ENCODE results near the gene ZFP36L2. TPM values are rescaled to one million over a fixed set of nuclear protein-coding genes. Genes with fewer than 3 reads are reported as not detected.
A peak's percentile ranks its signal among the peaks of the same experiment; 100 is the strongest.

Gene ZFP36L2
- total and polyA plus RNA-seq, 9 of the 15 experiments (the other 6 are each of a cell fraction or from before 2014, with no cell fraction given) = 4.1 to 60.6 (median 20.3) TPM

DNA sequence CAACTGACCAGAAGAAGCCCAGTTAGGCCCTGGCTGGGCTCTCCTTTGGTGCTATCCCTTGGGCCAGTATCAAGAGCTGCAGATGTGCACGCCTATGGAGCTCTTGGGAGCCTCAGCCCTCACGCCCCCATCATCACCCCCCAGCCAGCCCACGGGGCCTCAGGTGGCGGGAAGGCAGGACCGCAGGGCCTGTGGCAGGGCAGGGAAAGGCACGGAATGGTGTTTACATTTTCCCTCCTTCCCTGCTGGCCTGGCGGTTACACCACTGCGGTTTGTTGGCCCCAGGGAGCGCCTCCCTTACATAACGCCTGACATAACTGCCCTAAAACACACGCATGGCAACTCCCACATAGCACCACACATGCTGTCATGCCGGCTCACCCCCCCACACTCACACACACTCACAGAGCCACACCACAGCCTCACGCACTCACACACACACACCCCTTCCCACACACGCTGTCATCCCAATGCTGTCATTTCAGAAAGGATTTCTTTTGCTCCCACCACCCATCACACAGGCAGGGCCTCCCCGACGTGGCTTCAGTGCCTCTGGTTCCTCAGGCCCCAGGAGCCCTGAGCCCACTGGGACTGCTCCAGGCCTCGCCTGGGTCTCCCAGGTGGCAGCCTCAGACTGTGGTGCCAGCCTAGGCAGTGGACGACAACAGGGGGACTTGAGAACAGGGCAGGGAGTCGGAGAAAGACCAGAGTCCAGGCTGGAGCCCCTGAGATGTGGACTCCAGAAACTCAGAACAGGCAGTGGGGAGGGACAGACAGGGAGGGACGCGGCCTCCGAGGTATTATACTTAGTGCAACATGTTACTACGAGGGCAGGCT, 15.7 kb downstream of the ZFP36L2 start (continued):
- TF ChIP-seq, protein P1, sequence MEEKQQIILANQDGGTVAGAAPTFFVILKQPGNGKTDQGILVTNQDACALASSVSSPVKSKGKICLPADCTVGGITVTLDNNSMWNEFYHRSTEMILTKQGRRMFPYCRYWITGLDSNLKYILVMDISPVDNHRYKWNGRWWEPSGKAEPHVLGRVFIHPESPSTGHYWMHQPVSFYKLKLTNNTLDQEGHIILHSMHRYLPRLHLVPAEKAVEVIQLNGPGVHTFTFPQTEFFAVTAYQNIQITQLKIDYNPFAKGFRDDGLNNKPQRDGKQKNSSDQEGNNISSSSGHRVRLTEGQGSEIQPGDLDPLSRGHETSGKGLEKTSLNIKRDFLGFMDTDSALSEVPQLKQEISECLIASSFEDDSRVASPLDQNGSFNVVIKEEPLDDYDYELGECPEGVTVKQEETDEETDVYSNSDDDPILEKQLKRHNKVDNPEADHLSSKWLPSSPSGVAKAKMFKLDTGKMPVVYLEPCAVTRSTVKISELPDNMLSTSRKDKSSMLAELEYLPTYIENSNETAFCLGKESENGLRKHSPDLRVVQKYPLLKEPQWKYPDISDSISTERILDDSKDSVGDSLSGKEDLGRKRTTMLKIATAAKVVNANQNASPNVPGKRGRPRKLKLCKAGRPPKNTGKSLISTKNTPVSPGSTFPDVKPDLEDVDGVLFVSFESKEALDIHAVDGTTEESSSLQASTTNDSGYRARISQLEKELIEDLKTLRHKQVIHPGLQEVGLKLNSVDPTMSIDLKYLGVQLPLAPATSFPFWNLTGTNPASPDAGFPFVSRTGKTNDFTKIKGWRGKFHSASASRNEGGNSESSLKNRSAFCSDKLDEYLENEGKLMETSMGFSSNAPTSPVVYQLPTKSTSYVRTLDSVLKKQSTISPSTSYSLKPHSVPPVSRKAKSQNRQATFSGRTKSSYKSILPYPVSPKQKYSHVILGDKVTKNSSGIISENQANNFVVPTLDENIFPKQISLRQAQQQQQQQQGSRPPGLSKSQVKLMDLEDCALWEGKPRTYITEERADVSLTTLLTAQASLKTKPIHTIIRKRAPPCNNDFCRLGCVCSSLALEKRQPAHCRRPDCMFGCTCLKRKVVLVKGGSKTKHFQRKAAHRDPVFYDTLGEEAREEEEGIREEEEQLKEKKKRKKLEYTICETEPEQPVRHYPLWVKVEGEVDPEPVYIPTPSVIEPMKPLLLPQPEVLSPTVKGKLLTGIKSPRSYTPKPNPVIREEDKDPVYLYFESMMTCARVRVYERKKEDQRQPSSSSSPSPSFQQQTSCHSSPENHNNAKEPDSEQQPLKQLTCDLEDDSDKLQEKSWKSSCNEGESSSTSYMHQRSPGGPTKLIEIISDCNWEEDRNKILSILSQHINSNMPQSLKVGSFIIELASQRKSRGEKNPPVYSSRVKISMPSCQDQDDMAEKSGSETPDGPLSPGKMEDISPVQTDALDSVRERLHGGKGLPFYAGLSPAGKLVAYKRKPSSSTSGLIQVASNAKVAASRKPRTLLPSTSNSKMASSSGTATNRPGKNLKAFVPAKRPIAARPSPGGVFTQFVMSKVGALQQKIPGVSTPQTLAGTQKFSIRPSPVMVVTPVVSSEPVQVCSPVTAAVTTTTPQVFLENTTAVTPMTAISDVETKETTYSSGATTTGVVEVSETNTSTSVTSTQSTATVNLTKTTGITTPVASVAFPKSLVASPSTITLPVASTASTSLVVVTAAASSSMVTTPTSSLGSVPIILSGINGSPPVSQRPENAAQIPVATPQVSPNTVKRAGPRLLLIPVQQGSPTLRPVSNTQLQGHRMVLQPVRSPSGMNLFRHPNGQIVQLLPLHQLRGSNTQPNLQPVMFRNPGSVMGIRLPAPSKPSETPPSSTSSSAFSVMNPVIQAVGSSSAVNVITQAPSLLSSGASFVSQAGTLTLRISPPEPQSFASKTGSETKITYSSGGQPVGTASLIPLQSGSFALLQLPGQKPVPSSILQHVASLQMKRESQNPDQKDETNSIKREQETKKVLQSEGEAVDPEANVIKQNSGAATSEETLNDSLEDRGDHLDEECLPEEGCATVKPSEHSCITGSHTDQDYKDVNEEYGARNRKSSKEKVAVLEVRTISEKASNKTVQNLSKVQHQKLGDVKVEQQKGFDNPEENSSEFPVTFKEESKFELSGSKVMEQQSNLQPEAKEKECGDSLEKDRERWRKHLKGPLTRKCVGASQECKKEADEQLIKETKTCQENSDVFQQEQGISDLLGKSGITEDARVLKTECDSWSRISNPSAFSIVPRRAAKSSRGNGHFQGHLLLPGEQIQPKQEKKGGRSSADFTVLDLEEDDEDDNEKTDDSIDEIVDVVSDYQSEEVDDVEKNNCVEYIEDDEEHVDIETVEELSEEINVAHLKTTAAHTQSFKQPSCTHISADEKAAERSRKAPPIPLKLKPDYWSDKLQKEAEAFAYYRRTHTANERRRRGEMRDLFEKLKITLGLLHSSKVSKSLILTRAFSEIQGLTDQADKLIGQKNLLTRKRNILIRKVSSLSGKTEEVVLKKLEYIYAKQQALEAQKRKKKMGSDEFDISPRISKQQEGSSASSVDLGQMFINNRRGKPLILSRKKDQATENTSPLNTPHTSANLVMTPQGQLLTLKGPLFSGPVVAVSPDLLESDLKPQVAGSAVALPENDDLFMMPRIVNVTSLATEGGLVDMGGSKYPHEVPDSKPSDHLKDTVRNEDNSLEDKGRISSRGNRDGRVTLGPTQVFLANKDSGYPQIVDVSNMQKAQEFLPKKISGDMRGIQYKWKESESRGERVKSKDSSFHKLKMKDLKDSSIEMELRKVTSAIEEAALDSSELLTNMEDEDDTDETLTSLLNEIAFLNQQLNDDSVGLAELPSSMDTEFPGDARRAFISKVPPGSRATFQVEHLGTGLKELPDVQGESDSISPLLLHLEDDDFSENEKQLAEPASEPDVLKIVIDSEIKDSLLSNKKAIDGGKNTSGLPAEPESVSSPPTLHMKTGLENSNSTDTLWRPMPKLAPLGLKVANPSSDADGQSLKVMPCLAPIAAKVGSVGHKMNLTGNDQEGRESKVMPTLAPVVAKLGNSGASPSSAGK (IDR thresholded peaks at IDR 0.05) = peak; percentile 73
- TF ChIP-seq ELF2 (CRISPR knock-in tag; IDR thresholded peaks at IDR 0.05) (no peak), RNF219 (CRISPR knock-in tag; IDR thresholded peaks at IDR 0.05) (no peak), ARID2 (IDR thresholded peaks at IDR 0.05) (no peak), ID3 (CRISPR knock-in tag; IDR thresholded peaks at IDR 0.05) (no peak), ID3 (tag; IDR thresholded peaks at IDR 0.05) (0 out of 2 replicates have a peak, but pooled peaks have one; percentile 60), PPARD (CRISPR knock-in tag; IDR thresholded peaks at IDR 0.05) (no peak), ZBTB17 (CRISPR knock-in tag; IDR thresholded peaks at IDR 0.05) (peak; percentile 60), MEF2D (tag; conservative IDR thresholded peaks at IDR 0.05; ENCODE audit: low read depth) (peak; percentile 82), CREB3L1 (IDR thresholded peaks at IDR 0.05; ENCODE audit: borderline replicate concordance, low read depth) (no peak), TCF7L2 (IDR thresholded peaks at IDR 0.05; ENCODE audit: low read depth, low read length) (no peak), RNF2 (IDR thresholded peaks at IDR 0.05) (peak; percentile 87; the same call in 1 of the 2 replicates)

Measured in K562 (cell line).